Hematopoietic multipotent progenitor cell treated with erythropoietin and hydrocortisone succinate and interleukin-3 and kit ligand, for 8 days (in vitro differentiated cells): ENCODE measurements around the gene MAB21L2.

Experiments
- DNase-seq: peaks from one replicate; pipeline ENCODE4 v3.0.0-alpha.2; 2015

Gene MAB21L2

GRCh38 chr4:150624055-150624454 is 42.1 kb downstream of the MAB21L2 start:
- no peak for DNase-seq

DNA sequence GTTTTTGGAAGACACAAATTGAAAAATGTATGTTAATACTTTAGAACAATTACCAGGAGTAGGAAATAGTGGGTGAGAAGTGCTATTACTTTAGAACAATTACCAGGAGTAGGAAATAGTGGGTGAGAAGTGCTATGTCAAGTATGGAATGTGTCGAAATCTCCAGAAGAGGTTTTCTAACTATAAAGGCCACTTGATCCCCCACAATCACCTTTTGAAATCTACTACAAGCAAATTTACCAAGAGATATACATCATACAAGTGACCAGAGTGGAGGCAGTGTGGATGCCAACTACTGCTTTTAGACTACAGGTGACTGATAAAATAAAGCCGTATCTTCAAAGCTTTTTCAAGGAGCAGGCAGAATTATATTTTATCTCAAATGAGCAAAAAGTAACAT is 43.1 kb downstream of the MAB21L2 start:
- DNase-seq, result no peak

- DNase-seq, result no peak
Measured at GRCh38 chr4:150628073-150628472, 46.1 kb downstream of the MAB21L2 start.

- DNase-seq, result no peak
Measured at GRCh38 chr4:150632639-150633038, 50.7 kb downstream of the MAB21L2 start.
